HepG2 (cell line): ENCODE results near the gene THRSP. TPM values are rescaled to one million over a fixed set of nuclear protein-coding genes. Genes with fewer than 3 reads are reported as not detected.

Experiments used
- ESRRA ChIP-seq: sonication (generic); formaldehyde crosslinking; IDR thresholded peaks from 2 replicates; pipeline ENCODE4 v1.5.1; 2020; ENCODE audit warnings: mild to moderate bottlenecking, low read depth, missing genetic modification reagents
- HOXA5 ChIP-seq: sonication (generic); formaldehyde crosslinking; IDR thresholded peaks from 2 replicates; pipeline ENCODE4 v1.4.0; 2020; ENCODE audit warnings: missing genetic modification reagents
- IKZF4 ChIP-seq: sonication (generic); formaldehyde crosslinking; IDR thresholded peaks from 2 replicates; pipeline ENCODE4 v1.5.1; 2020; ENCODE audit warnings: borderline replicate concordance, mild to moderate bottlenecking, low read depth, missing genetic modification reagents; ENCODE audit errors: not compliant biosample characterization
- IRF1 ChIP-seq: sonication (generic); formaldehyde crosslinking; IDR thresholded peaks from 2 replicates; pipeline ENCODE4 v1.4.0; 2020; ENCODE audit warnings: low read depth, mild to moderate bottlenecking, missing genetic modification reagents
- KAT2B ChIP-seq: fragments of 150-350 bp; IDR thresholded peaks from 2 replicates; pipeline ENCODE4 v1.6.1; 2014; ENCODE audit warnings: low read depth, low read length, borderline replicate concordance
- KAT7 ChIP-seq: IDR thresholded peaks from 2 replicates; pipeline ENCODE4 v1.6.1; 2018; ENCODE audit warnings: borderline replicate concordance, missing compliant biosample characterization
- MEIS2 ChIP-seq: sonication (generic); formaldehyde crosslinking; IDR thresholded peaks from 2 replicates; pipeline ENCODE4 v1.9.0; 2021; ENCODE audit warnings: mild to moderate bottlenecking, missing genetic modification reagents
- MIER2 ChIP-seq: IDR thresholded peaks from 2 replicates; pipeline ENCODE4 v1.6.1; 2016; ENCODE audit warnings: missing biosample characterization, missing genetic modification reagents
- NKX3-1 ChIP-seq: sonication (generic); formaldehyde crosslinking; IDR thresholded peaks from 2 replicates; pipeline ENCODE4 v1.5.0; 2020; ENCODE audit warnings: missing genetic modification reagents
- PCBP1 ChIP-seq: fragments of 200-400 bp; formaldehyde crosslinking; IDR thresholded peaks from 2 replicates; pipeline ENCODE4 v1.6.1; 2017; ENCODE audit warnings: mild to moderate bottlenecking, low read depth, low read length, borderline replicate concordance
- PLSCR1 ChIP-seq: sonication (generic); formaldehyde crosslinking; IDR thresholded peaks from 2 replicates; pipeline ENCODE4 v1.5.0; 2020; ENCODE audit warnings: missing genetic modification reagents, mild to moderate bottlenecking, borderline replicate concordance
- RCOR2 ChIP-seq: IDR thresholded peaks from 2 replicates; pipeline ENCODE4 v1.6.1; 2016; ENCODE audit warnings: missing biosample characterization, missing genetic modification reagents
- SALL2 ChIP-seq: sonication (generic); formaldehyde crosslinking; IDR thresholded peaks from 2 replicates; pipeline ENCODE4 v1.8.1; 2023; ENCODE audit warnings: mild to moderate bottlenecking, missing genetic modification reagents, inconsistent platforms
- SMAD3 ChIP-seq: sonication (generic); formaldehyde crosslinking; IDR thresholded peaks from 2 replicates; pipeline ENCODE4 v1.4.0; 2020; ENCODE audit warnings: missing genetic modification reagents
- THAP11 ChIP-seq: IDR thresholded peaks from 2 replicates; pipeline ENCODE4 v1.6.1; 2016; ENCODE audit warnings: missing biosample characterization, missing genetic modification reagents
- ZBTB42 ChIP-seq: sonication (generic); formaldehyde crosslinking; IDR thresholded peaks from 2 replicates; pipeline ENCODE4 v1.5.0; 2020; ENCODE audit warnings: mild to moderate bottlenecking, missing genetic modification reagents
- ZNF431 ChIP-seq: sonication (generic); formaldehyde crosslinking; IDR thresholded peaks from 2 replicates; pipeline ENCODE4 v1.9.0; 2022; ENCODE audit warnings: missing genetic modification reagents, low read depth, mild to moderate bottlenecking, borderline replicate concordance
- ZNF546 ChIP-seq: sonication (generic); formaldehyde crosslinking; conservative IDR thresholded peaks from 2 replicates; pipeline ENCODE4 v1.8.1; 2023; ENCODE audit warnings: mild to moderate bottlenecking, missing genetic modification reagents
- ZNF609 ChIP-seq: sonication (generic); formaldehyde crosslinking; IDR thresholded peaks from 2 replicates; pipeline ENCODE4 v1.4.0; 2020; ENCODE audit warnings: mild to moderate bottlenecking, missing genetic modification reagents, borderline replicate concordance
- ZNF776 ChIP-seq: sonication (generic); formaldehyde crosslinking; IDR thresholded peaks from 2 replicates; pipeline ENCODE4 v1.4.0; 2020; ENCODE audit warnings: mild to moderate bottlenecking, missing genetic modification reagents
- polyA plus RNA-seq, 8 experiments: library from polyadenylated mRNA; depleted of rRNA in 3 of 8; stranded (reverse) in 7 of 8; unstranded in 1 of 8; fragments of >200 nt; fragmentation: Illumina TruSeq in 4 of 8; extraction: Trizol in 4 of 8; gene quantifications; 2 replicates each; pipeline versions ENCODE4 v1.2.1 to v1.2.3, GENCODE V29; 2011 to 2016; ENCODE audit warnings: low read depth in 4 of 8, missing spikeins in 1 of 8, mixed read lengths in 1 of 8; ENCODE audit not compliant: insufficient read depth in 1 of 8
- total RNA-seq, 5 experiments: library from RNA; depleted of rRNA; stranded (reverse); fragments of >200 nt; fragmentation: Illumina TruSeq; extraction: Trizol; gene quantifications; 2 replicates each; pipeline ENCODE4 v1.2.3, GENCODE V29; 2016; ENCODE audit warnings: low read depth in 1 of 5
- TF ChIP-seq, protein P1 (sequence below): sonication (generic); formaldehyde crosslinking; IDR thresholded peaks from 2 replicates; pipeline ENCODE4 v1.4.0; 2020; ENCODE audit warnings: mild to moderate bottlenecking, missing genetic modification reagents

THRSP gene
- total and polyA plus RNA-seq, 2 of the 13 experiments (the other 11 are each of a cell fraction or from before 2014, with no cell fraction given): 0.13 to 0.58 TPM

DNA sequence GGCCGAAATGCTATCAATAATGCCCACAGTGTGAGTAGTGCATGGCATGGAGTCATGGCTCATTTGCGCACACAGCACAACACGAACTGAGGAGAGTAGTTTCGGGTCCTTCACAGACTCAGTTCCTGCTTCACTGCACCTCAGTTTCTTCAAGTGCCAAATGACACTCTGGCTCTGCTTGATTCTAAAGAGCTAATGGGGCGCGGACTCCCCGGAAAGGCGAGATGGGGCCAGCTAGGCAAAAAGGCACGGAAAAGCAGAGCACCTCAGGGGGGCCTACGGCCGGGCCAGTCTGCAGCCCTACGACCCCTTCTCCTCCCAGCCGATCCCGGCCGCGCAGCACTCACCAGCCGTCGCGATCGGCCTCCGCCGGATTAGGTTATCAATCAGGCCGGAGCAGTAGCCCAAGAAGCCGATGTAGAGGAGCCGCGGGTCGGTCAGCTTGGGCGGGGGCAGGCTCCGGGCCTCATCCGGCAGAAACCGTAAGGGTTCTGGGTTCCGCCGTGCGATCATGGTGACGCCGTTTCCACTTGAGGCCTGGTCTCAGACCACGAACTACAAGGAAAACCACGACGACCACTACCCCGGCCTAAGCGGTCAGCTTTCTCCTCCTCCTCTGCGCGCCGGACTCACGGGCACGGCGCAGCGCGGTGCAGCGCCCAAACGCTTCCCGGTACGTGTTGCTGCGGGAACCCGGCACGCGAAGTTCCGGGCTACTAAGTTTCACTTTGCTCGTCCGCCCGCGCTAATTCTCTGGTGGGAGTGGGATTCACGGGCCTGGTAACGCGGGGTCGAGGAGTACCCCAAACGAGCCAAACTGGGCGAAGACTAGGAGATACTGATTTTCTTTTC lies 15.8 kb downstream of the THRSP start, which contains the start of gene NDUFC2 (continued):
- TF ChIP-seq PLSCR1 (CRISPR knock-in tag): no peak
- TF ChIP-seq, protein P1, sequence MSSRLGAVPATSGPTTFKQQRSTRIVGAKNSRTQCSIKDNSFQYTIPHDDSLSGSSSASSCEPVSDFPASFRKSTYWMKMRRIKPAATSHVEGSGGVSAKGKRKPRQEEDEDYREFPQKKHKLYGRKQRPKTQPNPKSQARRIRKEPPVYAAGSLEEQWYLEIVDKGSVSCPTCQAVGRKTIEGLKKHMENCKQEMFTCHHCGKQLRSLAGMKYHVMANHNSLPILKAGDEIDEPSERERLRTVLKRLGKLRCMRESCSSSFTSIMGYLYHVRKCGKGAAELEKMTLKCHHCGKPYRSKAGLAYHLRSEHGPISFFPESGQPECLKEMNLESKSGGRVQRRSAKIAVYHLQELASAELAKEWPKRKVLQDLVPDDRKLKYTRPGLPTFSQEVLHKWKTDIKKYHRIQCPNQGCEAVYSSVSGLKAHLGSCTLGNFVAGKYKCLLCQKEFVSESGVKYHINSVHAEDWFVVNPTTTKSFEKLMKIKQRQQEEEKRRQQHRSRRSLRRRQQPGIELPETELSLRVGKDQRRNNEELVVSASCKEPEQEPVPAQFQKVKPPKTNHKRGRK (CRISPR knock-in tag): no peak
- peak; percentile 96 for TF ChIP-seq SALL2
- TF ChIP-seq THAP11: peak; percentile 93
- peak; percentile 95 for TF ChIP-seq IRF1 (CRISPR knock-in tag)
- 0 out of 2 replicates have a peak, but pooled peaks have one; percentile 74 for TF ChIP-seq NKX3-1 (CRISPR knock-in tag)
- TF ChIP-seq PCBP1: peak; percentile 88; the same call in 1 of the 2 replicates
- TF ChIP-seq HOXA5 (CRISPR knock-in tag): peak; percentile 95
- TF ChIP-seq ZBTB42 (CRISPR knock-in tag): no peak
- no peak for TF ChIP-seq ZNF546 (CRISPR knock-in tag)
- 0 out of 2 replicates have a peak, but pooled peaks have one; percentile 72 for TF ChIP-seq MIER2 (CRISPR knock-in tag)
- no peak for TF ChIP-seq RCOR2 (CRISPR knock-in tag)
- peak; percentile 99 for TF ChIP-seq KAT7 (CRISPR knock-in tag)
- no peak for TF ChIP-seq KAT2B
- no peak for TF ChIP-seq ESRRA
- TF ChIP-seq ZNF431: peak; percentile 93
- peak; percentile 86 for TF ChIP-seq IKZF4
- TF ChIP-seq SMAD3 (CRISPR knock-in tag): peak; percentile 80
- peak; percentile 91 for TF ChIP-seq MEIS2 (CRISPR knock-in tag)
- no peak; the same call in 1 of the 2 replicates for TF ChIP-seq ZNF776
- TF ChIP-seq ZNF609 (CRISPR knock-in tag): peak; percentile 87
